ENCODE data around the gene TUBGCP2.
"Not testable (repeated sequence)": the region's sequence is repeated elsewhere in the genome, so short reads cannot be mapped to it uniquely, and the experiment has no call there.

TUBGCP2 gene

GRCh38 chr10:133270204-133270603, 38.5 kb downstream of the TUBGCP2 start:
- no peak for DNase-seq (ENCODE audit: extremely low read depth in 1 of 2, low read depth in 1 of 2)

GRCh38 chr10:133269367-133269766, 39.3 kb downstream of the TUBGCP2 start:
- DNase-seq (ENCODE audit: extremely low read depth in 1 of 2, low read depth in 1 of 2): no peak

GRCh38 chr10:133268532-133268931, 40.1 kb downstream of the TUBGCP2 start:
- no peak for DNase-seq (ENCODE audit: extremely low read depth in 1 of 2, low read depth in 1 of 2)

- no peak for DNase-seq (ENCODE audit: extremely low read depth in 1 of 2, low read depth in 1 of 2)
Measured at GRCh38 chr10:133267829-133268228, 40.8 kb downstream of the TUBGCP2 start.

- no peak for DNase-seq (ENCODE audit: extremely low read depth in 1 of 2, low read depth in 1 of 2)
Measured at GRCh38 chr10:133267293-133267692, 41.4 kb downstream of the TUBGCP2 start.

GRCh38 chr10:133266056-133266795, 42.4 kb downstream of the TUBGCP2 start:
- no peak for DNase-seq (ENCODE audit: extremely low read depth in 1 of 2, low read depth in 1 of 2)

GRCh38 chr10:133265052-133265451, 43.6 kb downstream of the TUBGCP2 start:
- not testable (repeated sequence) for DNase-seq (ENCODE audit: extremely low read depth in 1 of 2, low read depth in 1 of 2)

- DNase-seq (ENCODE audit: extremely low read depth in 1 of 2, low read depth in 1 of 2): peak in 1 of 2 donors; percentile 17
Measured at GRCh38 chr10:133264461-133264860, 44.2 kb downstream of the TUBGCP2 start.

- no peak for DNase-seq (ENCODE audit: extremely low read depth in 1 of 2, low read depth in 1 of 2)
Measured at GRCh38 chr10:133263674-133264073, 45.0 kb downstream of the TUBGCP2 start.

- DNase-seq (ENCODE audit: extremely low read depth in 1 of 2, low read depth in 1 of 2): no peak
Measured at GRCh38 chr10:133262696-133263095, 46.0 kb downstream of the TUBGCP2 start.

GRCh38 chr10:133261726-133262325, 46.8 kb downstream of the TUBGCP2 start:
- peak; percentile 64 to 78 for DNase-seq (ENCODE audit: extremely low read depth in 1 of 2, low read depth in 1 of 2)

- peak; percentile 35 to 55 for DNase-seq (ENCODE audit: extremely low read depth in 1 of 2, low read depth in 1 of 2)
Measured at GRCh38 chr10:133260895-133261725, 47.6 kb downstream of the TUBGCP2 start.

- no peak for DNase-seq (ENCODE audit: extremely low read depth in 1 of 2, low read depth in 1 of 2)
Measured at GRCh38 chr10:133259602-133259989, 49.1 kb downstream of the TUBGCP2 start.

- DNase-seq (ENCODE audit: extremely low read depth in 1 of 2, low read depth in 1 of 2): peak; percentile 57 to 80
Measured at GRCh38 chr10:133258818-133259601, 49.7 kb downstream of the TUBGCP2 start.

- no peak for DNase-seq (ENCODE audit: extremely low read depth in 1 of 2, low read depth in 1 of 2)
Measured at GRCh38 chr10:133258066-133258817, 50.4 kb downstream of the TUBGCP2 start.

GRCh38 chr10:133257489-133258065, 51.1 kb downstream of the TUBGCP2 start:
- DNase-seq (ENCODE audit: extremely low read depth in 1 of 2, low read depth in 1 of 2): no peak

GRCh38 chr10:133255323-133255722, 53.3 kb downstream of the TUBGCP2 start:
- DNase-seq (ENCODE audit: extremely low read depth in 1 of 2, low read depth in 1 of 2): no peak

GRCh38 chr10:133254421-133255120, 54.1 kb downstream of the TUBGCP2 start:
- DNase-seq (ENCODE audit: extremely low read depth in 1 of 2, low read depth in 1 of 2): no peak

- DNase-seq (ENCODE audit: extremely low read depth in 1 of 2, low read depth in 1 of 2): no peak
Measured at GRCh38 chr10:133253361-133253955, 55.2 kb downstream of the TUBGCP2 start.

Measured in activated CD8-positive, alpha-beta memory T cell treated with anti-CD3 and anti-CD28 coated beads for 1 hour (primary cell).